ENCODE data around the gene NOD1.
"Not testable (repeated sequence)": the region's sequence is repeated elsewhere in the genome, so short reads cannot be mapped to it uniquely, and the experiment has no call there.

Gene NOD1

DNA sequence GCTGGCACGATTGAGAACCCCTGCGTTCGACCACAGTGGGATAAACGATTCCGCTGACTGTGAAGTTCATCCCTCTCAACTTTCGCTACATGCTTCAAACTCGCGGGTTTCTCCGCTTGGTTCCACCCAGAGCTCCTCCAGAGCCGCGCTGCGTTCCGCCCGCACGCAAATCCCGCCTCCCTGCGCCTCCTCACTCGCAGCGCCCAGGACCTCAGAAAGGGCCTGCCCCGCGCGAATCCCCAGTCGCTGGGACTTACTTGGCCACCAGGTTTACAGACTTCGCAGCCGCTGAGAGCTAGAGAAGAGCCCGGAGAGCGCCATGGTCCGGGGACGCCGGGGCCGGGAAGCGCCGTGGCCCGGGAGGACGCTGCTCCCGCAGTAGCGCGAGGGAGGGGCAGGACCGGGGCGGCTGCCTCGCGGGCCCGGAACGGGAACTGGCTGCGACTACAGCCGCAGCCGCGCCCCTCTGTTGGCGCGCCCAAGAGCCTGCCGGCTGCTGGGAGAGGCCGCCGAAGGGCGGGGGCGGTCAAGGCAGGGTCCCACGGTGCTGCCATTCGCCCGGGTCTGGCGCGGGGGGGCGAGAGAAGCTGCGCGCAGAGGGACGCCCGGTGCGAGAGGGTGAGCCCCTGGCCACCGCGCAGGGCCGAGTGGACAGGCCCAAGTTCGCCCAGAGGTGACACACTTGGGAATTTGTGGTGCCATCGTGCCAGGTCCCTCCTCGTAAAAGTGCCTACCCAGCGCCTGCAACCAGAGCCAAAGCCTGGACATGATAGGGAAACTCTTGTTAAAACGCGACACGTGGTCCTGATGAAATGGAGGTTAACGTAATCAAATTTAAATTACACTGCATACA lies at the start of gene NOD1 (continued):
- TF ChIP-seq KLF9 (tag by site-specific recombination; IDR thresholded peaks at IDR 0.05; ENCODE audit: low read depth) (peak; percentile 73), ZNF600 (tag by site-specific recombination; IDR thresholded peaks at IDR 0.05) (peak; percentile 79), PRDM1 (tag by site-specific recombination; IDR thresholded peaks at IDR 0.05) (no peak), ZBTB8A (tag by site-specific recombination; IDR thresholded peaks at IDR 0.05) (peak; percentile 80), ZNF792 (tag by site-specific recombination; IDR thresholded peaks at IDR 0.05) (0 out of 2 replicates have a peak, but pooled peaks have one; percentile 66), ZNF394 (tag by site-specific recombination; IDR thresholded peaks at IDR 0.05; ENCODE audit: borderline replicate concordance) (no peak; the same call in 1 of the 2 replicates), ZNF174 (tag by site-specific recombination; IDR thresholded peaks at IDR 0.05) (no peak), ZNF169 (tag by site-specific recombination; IDR thresholded peaks at IDR 0.05) (no peak), ZNF585B (tag by site-specific recombination; IDR thresholded peaks at IDR 0.05) (no peak)
- TF ChIP-seq, protein P1, sequence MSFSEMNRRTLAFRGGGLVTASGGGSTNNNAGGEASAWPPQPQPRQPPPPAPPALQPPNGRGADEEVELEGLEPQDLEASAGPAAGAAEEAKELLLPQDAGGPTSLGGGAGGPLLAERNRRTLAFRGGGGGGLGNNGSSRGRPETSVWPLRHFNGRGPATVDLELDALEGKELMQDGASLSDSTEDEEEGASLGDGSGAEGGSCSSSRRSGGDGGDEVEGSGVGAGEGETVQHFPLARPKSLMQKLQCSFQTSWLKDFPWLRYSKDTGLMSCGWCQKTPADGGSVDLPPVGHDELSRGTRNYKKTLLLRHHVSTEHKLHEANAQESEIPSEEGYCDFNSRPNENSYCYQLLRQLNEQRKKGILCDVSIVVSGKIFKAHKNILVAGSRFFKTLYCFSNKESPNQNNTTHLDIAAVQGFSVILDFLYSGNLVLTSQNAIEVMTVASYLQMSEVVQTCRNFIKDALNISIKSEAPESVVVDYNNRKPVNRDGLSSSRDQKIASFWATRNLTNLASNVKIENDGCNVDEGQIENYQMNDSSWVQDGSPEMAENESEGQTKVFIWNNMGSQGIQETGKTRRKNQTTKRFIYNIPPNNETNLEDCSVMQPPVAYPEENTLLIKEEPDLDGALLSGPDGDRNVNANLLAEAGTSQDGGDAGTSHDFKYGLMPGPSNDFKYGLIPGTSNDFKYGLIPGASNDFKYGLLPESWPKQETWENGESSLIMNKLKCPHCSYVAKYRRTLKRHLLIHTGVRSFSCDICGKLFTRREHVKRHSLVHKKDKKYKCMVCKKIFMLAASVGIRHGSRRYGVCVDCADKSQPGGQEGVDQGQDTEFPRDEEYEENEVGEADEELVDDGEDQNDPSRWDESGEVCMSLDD (tag by site-specific recombination; IDR thresholded peaks at IDR 0.05), result no peak
- TF ChIP-seq, protein P2, sequence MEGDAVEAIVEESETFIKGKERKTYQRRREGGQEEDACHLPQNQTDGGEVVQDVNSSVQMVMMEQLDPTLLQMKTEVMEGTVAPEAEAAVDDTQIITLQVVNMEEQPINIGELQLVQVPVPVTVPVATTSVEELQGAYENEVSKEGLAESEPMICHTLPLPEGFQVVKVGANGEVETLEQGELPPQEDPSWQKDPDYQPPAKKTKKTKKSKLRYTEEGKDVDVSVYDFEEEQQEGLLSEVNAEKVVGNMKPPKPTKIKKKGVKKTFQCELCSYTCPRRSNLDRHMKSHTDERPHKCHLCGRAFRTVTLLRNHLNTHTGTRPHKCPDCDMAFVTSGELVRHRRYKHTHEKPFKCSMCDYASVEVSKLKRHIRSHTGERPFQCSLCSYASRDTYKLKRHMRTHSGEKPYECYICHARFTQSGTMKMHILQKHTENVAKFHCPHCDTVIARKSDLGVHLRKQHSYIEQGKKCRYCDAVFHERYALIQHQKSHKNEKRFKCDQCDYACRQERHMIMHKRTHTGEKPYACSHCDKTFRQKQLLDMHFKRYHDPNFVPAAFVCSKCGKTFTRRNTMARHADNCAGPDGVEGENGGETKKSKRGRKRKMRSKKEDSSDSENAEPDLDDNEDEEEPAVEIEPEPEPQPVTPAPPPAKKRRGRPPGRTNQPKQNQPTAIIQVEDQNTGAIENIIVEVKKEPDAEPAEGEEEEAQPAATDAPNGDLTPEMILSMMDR (tag by site-specific recombination; IDR thresholded peaks at IDR 0.05), result peak; percentile 25; the same call in 1 of the 2 replicates
- TF ChIP-seq, protein P3, sequence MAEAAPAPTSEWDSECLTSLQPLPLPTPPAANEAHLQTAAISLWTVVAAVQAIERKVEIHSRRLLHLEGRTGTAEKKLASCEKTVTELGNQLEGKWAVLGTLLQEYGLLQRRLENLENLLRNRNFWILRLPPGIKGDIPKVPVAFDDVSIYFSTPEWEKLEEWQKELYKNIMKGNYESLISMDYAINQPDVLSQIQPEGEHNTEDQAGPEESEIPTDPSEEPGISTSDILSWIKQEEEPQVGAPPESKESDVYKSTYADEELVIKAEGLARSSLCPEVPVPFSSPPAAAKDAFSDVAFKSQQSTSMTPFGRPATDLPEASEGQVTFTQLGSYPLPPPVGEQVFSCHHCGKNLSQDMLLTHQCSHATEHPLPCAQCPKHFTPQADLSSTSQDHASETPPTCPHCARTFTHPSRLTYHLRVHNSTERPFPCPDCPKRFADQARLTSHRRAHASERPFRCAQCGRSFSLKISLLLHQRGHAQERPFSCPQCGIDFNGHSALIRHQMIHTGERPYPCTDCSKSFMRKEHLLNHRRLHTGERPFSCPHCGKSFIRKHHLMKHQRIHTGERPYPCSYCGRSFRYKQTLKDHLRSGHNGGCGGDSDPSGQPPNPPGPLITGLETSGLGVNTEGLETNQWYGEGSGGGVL (tag by site-specific recombination; IDR thresholded peaks at IDR 0.05), result no peak
- TF ChIP-seq, protein P4, sequence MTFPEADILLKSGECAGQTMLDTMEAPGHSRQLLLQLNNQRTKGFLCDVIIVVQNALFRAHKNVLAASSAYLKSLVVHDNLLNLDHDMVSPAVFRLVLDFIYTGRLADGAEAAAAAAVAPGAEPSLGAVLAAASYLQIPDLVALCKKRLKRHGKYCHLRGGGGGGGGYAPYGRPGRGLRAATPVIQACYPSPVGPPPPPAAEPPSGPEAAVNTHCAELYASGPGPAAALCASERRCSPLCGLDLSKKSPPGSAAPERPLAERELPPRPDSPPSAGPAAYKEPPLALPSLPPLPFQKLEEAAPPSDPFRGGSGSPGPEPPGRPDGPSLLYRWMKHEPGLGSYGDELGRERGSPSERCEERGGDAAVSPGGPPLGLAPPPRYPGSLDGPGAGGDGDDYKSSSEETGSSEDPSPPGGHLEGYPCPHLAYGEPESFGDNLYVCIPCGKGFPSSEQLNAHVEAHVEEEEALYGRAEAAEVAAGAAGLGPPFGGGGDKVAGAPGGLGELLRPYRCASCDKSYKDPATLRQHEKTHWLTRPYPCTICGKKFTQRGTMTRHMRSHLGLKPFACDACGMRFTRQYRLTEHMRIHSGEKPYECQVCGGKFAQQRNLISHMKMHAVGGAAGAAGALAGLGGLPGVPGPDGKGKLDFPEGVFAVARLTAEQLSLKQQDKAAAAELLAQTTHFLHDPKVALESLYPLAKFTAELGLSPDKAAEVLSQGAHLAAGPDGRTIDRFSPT (tag by site-specific recombination; IDR thresholded peaks at IDR 0.05), result peak; percentile 71
- TF ChIP-seq, protein P5, sequence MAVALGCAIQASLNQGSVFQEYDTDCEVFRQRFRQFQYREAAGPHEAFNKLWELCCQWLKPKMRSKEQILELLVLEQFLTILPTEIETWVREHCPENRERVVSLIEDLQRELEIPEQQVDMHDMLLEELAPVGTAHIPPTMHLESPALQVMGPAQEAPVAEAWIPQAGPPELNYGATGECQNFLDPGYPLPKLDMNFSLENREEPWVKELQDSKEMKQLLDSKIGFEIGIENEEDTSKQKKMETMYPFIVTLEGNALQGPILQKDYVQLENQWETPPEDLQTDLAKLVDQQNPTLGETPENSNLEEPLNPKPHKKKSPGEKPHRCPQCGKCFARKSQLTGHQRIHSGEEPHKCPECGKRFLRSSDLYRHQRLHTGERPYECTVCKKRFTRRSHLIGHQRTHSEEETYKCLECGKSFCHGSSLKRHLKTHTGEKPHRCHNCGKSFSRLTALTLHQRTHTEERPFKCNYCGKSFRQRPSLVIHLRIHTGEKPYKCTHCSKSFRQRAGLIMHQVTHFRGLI (tag by site-specific recombination; IDR thresholded peaks at IDR 0.05), result no peak

DNA sequence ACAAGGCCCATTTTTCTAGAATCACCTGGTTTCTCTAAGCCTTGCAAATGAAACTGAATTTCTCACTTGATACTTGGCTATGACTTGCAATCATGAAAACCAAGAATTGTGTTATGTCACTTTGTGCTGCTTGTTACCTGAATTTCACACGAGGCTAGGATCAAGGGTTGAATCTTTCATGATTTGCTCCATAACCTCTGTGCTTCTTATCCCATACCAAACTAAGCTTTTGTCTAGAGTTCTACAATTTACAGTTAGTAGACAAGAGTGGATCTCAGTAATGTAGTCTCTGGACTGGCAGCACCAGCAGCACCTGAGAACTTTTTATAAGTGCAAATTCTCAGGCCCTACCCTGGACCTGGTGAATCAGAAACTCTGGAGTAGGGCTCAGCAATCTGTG lies 48.7 kb upstream of the NOD1 start:
- H3K27ac ChIP-seq (ENCODE audit: extremely low read depth, low read depth, low read length); CTCF ChIA-PET; H3K36me3 ChIP-seq (ENCODE audit: control insufficient read depth in 2 of 2, insufficient read depth in 1 of 2, low read length in 2 of 2); H3K4me1 ChIP-seq (ENCODE audit: control insufficient read depth, insufficient read depth, low read length); H3K9me3 ChIP-seq (ENCODE audit: control insufficient read depth, insufficient read depth, low read depth, low read length); POLR2A ChIA-PET; H3K4me3 ChIP-seq (ENCODE audit: low read depth, low read length): not testable (repeated sequence)

Measured in HEK293 (cell line).